Measurements from ENCODE around the gene SLC12A3. TPM values are rescaled to one million over a fixed set of nuclear protein-coding genes. Genes with fewer than 3 reads are reported as not detected.
A peak's percentile ranks its signal among the peaks of the same experiment; 100 is the strongest.

Gene SLC12A3
- total and polyA plus RNA-seq, 4 donors, result not detected

- no peaks in the 10 kb centered on the region for H3K27me3 ChIP-seq (ENCODE audit: control insufficient read depth in 1 of 2, insufficient read depth in 2 of 2, low read length in 1 of 2)
- WGBS, 2 donors, result 35 to 41% methylated on average over 2 of the region's 2 CpGs
- no peaks in the 10 kb centered on the region for H3K9me3 ChIP-seq (ENCODE audit: control insufficient read depth, low read length)
- peaks cover 6 to 10% of the 10 kb centered on the region in 2 donors for H3K36me3 ChIP-seq (ENCODE audit: control insufficient read depth in 1 of 2, insufficient read depth in 2 of 2, low read length in 1 of 2)
- DNase-seq (peak in 1 of 2 donors; percentile 64), ATAC-seq (ENCODE audit: low FRiP score) (no peak)
- peak overlapping the region in 1 of 2 donors; percentile 67 for H3K27ac ChIP-seq (ENCODE audit: low read depth in 1 of 2, low read length in 2 of 2)
- H3K4me1 ChIP-seq (ENCODE audit: control insufficient read depth in 1 of 2, insufficient read depth in 2 of 2, low read length in 2 of 2), result no peaks in the 10 kb centered on the region
- no peak overlapping the region for H3K4me3 ChIP-seq (ENCODE audit: low read length in 2 of 2)
- intact Hi-C loops (cut with DNase I), result no loop called here
Measured at GRCh38 chr16:56944954-56945839, 80.2 kb downstream of the SLC12A3 start.

GRCh38 chr16:56945847-56946527, 81.0 kb downstream of the SLC12A3 start:
- no peak for ATAC-seq (ENCODE audit: low FRiP score)
- no peak overlapping the region for H3K27ac ChIP-seq (ENCODE audit: low read depth in 1 of 2, low read length in 2 of 2)
- no peaks in the 10 kb centered on the region for H3K4me1 ChIP-seq (ENCODE audit: control insufficient read depth in 1 of 2, insufficient read depth in 2 of 2, low read length in 2 of 2)
- H3K36me3 ChIP-seq (ENCODE audit: control insufficient read depth in 1 of 2, insufficient read depth in 2 of 2, low read length in 1 of 2), result peaks cover 5 to 8% of the 10 kb centered on the region in 2 donors
- DNase-seq, result peak in 1 of 2 donors; percentile 52
- intact Hi-C loops (cut with DNase I), result no loop called here
- H3K27me3 ChIP-seq (ENCODE audit: control insufficient read depth in 1 of 2, insufficient read depth in 2 of 2, low read length in 1 of 2), result no peaks in the 10 kb centered on the region
- WGBS, 2 donors, result 28 to 31% methylated on average over 12 of the region's 12 CpGs
- no peak overlapping the region for H3K4me3 ChIP-seq (ENCODE audit: low read length in 2 of 2)
- H3K9me3 ChIP-seq (ENCODE audit: control insufficient read depth, low read length), result no peaks in the 10 kb centered on the region

DNA sequence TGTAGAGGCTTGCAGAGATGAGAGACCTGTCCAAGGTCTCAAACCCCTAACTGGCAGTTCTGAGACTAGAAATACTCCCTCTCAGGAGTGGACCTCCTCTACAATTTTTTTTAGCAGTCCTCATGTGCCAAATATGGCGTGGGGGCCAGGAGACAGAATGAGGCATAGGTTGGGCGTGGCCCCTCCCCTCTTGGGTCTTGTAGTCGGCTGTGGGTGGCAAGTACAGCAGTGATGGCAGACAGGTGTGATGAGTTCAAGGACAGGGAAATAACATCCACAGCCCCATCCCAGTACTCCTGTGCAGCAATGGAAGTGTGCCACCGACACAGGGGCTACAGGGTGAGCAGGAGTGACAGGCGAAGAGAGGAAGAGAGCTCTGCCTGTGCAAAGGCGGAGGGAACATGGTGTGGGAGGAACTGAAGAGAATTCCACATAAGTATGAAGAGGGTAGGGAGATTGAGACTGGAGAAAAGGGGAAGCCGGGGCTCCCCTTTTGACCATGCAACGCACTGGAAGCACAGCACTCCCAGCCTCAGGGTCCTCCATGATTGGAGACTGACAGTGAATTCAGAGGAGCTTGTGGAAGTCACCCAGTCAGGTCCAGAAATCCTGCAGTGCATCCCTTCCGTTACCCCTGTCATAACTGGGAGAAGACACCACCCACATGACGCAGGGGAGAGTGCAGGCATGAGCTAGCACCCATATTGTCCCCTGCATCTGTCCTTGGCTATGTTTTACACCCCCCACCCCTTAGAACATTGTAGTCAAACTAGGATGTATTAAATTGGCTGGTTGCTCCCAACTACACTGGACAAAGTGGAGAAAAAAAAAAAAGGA, 82.0 kb downstream of the SLC12A3 start:
- Histone ChIP-seq H3K36me3 (ENCODE audit: control insufficient read depth in 1 of 2, insufficient read depth in 2 of 2, low read length in 1 of 2) (peaks cover 3% of the 10 kb centered on the region in 2 donors), H3K27ac (ENCODE audit: low read depth in 1 of 2, low read length in 2 of 2) (no peak overlapping the region), H3K4me3 (ENCODE audit: low read length in 2 of 2) (no peak overlapping the region), H3K4me1 (ENCODE audit: control insufficient read depth in 1 of 2, insufficient read depth in 2 of 2, low read length in 2 of 2) (no peaks in the 10 kb centered on the region), H3K9me3 (ENCODE audit: control insufficient read depth, low read length) (no peaks in the 10 kb centered on the region), H3K27me3 (ENCODE audit: control insufficient read depth in 1 of 2, insufficient read depth in 2 of 2, low read length in 1 of 2) (no peaks in the 10 kb centered on the region)
- intact Hi-C loops (cut with DNase I), result no loop called here
- peak in 1 of 2 donors; percentile 45 for DNase-seq
- WGBS, 2 donors, result 84 to 90% methylated on average over 10 of the region's 10 CpGs
- no peak for ATAC-seq (ENCODE audit: low FRiP score)

GRCh38 chr16:56947604-56947995, 82.6 kb downstream of the SLC12A3 start:
- Histone ChIP-seq H3K27ac (ENCODE audit: low read depth in 1 of 2, low read length in 2 of 2) (no peak overlapping the region), H3K9me3 (ENCODE audit: control insufficient read depth, low read length) (no peaks in the 10 kb centered on the region), H3K27me3 (ENCODE audit: control insufficient read depth in 1 of 2, insufficient read depth in 2 of 2, low read length in 1 of 2) (no peaks in the 10 kb centered on the region), H3K4me1 (ENCODE audit: control insufficient read depth in 1 of 2, insufficient read depth in 2 of 2, low read length in 2 of 2) (no peaks in the 10 kb centered on the region), H3K36me3 (ENCODE audit: control insufficient read depth in 1 of 2, insufficient read depth in 2 of 2, low read length in 1 of 2) (peaks cover 1 to 3% of the 10 kb centered on the region in 2 donors), H3K4me3 (ENCODE audit: low read length in 2 of 2) (no peak overlapping the region)
- ATAC-seq (ENCODE audit: low FRiP score) (no peak), DNase-seq (peak in 1 of 2 donors; percentile 13)
- WGBS, 2 donors, result 80 to 84% methylated on average over 2 of the region's 2 CpGs
- intact Hi-C loops (cut with DNase I), result no loop called here

GRCh38 chr16:56948234-56948633, 83.2 kb downstream of the SLC12A3 start:
- DNase-seq, result peak in 1 of 2 donors; percentile 36

GRCh38 chr16:56950051-56950450, 85.0 kb downstream of the SLC12A3 start:
- Histone ChIP-seq H3K4me1 (ENCODE audit: control insufficient read depth in 1 of 2, insufficient read depth in 2 of 2, low read length in 2 of 2) (no peaks in the 10 kb centered on the region), H3K4me3 (ENCODE audit: low read length in 2 of 2) (no peak overlapping the region), H3K9me3 (ENCODE audit: control insufficient read depth, low read length) (no peaks in the 10 kb centered on the region), H3K27ac (ENCODE audit: low read depth in 1 of 2, low read length in 2 of 2) (no peak overlapping the region), H3K36me3 (ENCODE audit: control insufficient read depth in 1 of 2, insufficient read depth in 2 of 2, low read length in 1 of 2) (no peaks in the 10 kb centered on the region), H3K27me3 (ENCODE audit: control insufficient read depth in 1 of 2, insufficient read depth in 2 of 2, low read length in 1 of 2) (no peaks in the 10 kb centered on the region)
- intact Hi-C loops (cut with DNase I), result loop anchor here (5.0 kb wide), 1 partner anchor 83 kb away; the partner anchor contains the start of gene SLC12A3 (in 2 of the 2)
- no peak for ATAC-seq (ENCODE audit: low FRiP score)
- DNase-seq, result peak in 1 of 2 donors; percentile 56
- 79 to 90% methylated on average over 4 of the region's 4 CpGs for WGBS, 2 donors

More at GRCh38 chr16:56948234-56948633, 83.2 kb downstream of the SLC12A3 start:
- intact Hi-C loops (cut with DNase I), result no loop called here
- no peaks in the 10 kb centered on the region for H3K27me3 ChIP-seq (ENCODE audit: control insufficient read depth in 1 of 2, insufficient read depth in 2 of 2, low read length in 1 of 2)
- H3K4me3 ChIP-seq (ENCODE audit: low read length in 2 of 2), result no peak overlapping the region
- no peaks in the 10 kb centered on the region for H3K4me1 ChIP-seq (ENCODE audit: control insufficient read depth in 1 of 2, insufficient read depth in 2 of 2, low read length in 2 of 2)
- H3K27ac ChIP-seq (ENCODE audit: low read depth in 1 of 2, low read length in 2 of 2), result no peak overlapping the region
- 96 to 98% methylated on average over 6 of the region's 6 CpGs for WGBS, 2 donors
- H3K36me3 ChIP-seq (ENCODE audit: control insufficient read depth in 1 of 2, insufficient read depth in 2 of 2, low read length in 1 of 2), result peaks cover 0 to 1% of the 10 kb centered on the region in 2 donors
- no peak for ATAC-seq (ENCODE audit: low FRiP score)
- no peaks in the 10 kb centered on the region for H3K9me3 ChIP-seq (ENCODE audit: control insufficient read depth, low read length)

DNA sequence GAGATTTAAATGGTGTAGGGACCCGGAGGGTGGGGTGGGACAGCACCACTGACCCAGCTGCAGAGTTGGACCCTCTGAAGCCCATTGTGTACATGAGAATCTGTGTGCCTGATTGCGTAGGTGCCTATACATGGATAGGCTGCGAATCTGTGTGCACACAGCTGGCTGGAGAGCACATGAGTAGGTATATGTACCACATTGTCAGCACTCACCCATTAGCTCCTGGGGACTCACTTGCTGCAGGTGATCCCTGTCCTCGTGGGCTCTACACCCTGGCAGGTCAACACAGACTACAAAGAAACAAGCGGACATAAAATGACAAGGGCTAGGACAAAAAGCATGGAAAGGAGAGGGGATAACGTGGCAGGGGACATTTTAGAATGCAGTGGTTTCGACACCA, 85.4 kb downstream of the SLC12A3 start:
- ATAC-seq (ENCODE audit: low FRiP score), result no peak
- 82 to 90% methylated on average over 7 of the region's 7 CpGs for WGBS, 2 donors
- no peaks in the 10 kb centered on the region for H3K9me3 ChIP-seq (ENCODE audit: control insufficient read depth, low read length)
- no peaks in the 10 kb centered on the region for H3K36me3 ChIP-seq (ENCODE audit: control insufficient read depth in 1 of 2, insufficient read depth in 2 of 2, low read length in 1 of 2)
- no peaks in the 10 kb centered on the region for H3K27me3 ChIP-seq (ENCODE audit: control insufficient read depth in 1 of 2, insufficient read depth in 2 of 2, low read length in 1 of 2)
- H3K4me1 ChIP-seq (ENCODE audit: control insufficient read depth in 1 of 2, insufficient read depth in 2 of 2, low read length in 2 of 2), result no peaks in the 10 kb centered on the region
- no peak for DNase-seq
- intact Hi-C loops (cut with DNase I), result loop anchor here (5.0 kb wide), 1 partner anchor 83 kb away; the partner anchor contains the start of gene SLC12A3 (in 2 of the 2)
- no peak overlapping the region for H3K4me3 ChIP-seq (ENCODE audit: low read length in 2 of 2)
- H3K27ac ChIP-seq (ENCODE audit: low read depth in 1 of 2, low read length in 2 of 2), result no peak overlapping the region

Data from aorta (tissue), 5 donors.